ENCODE data around the gene C17orf113. TPM values are rescaled to one million over a fixed set of nuclear protein-coding genes. Genes with fewer than 3 reads are reported as not detected.

The C17orf113 gene
- total and polyA plus RNA-seq, 4 donors: 0.12 to 0.17 (median 0.14) TPM; not detected in 1

- DNase-seq (ENCODE audit: low spot score): no peak
- TF ChIP-seq TAF1 (conservative IDR thresholded peaks at IDR 0.05) (no peak), NR2F2 (IDR thresholded peaks at IDR 0.05) (no peak), CTCF (IDR thresholded peaks at IDR 0.05; ENCODE audit: low read depth, low read length, missing input control) (no peak), FOXA2 (IDR thresholded peaks at IDR 0.05) (peak; percentile 14), FOXA1 (IDR thresholded peaks at IDR 0.05) (no peak), JUND (IDR thresholded peaks at IDR 0.05) (no peak), RAD21 (IDR thresholded peaks at IDR 0.05) (no peak), SP1 (IDR thresholded peaks at IDR 0.05) (no peak), ZBTB33 (IDR thresholded peaks at IDR 0.05) (no peak), RXRA (IDR thresholded peaks at IDR 0.05) (no peak), HNF4A (conservative IDR thresholded peaks at IDR 0.05) (peak in 1 of 2 donors; percentile 8), MAX (IDR thresholded peaks at IDR 0.05) (no peak)
- Histone ChIP-seq H3K4me1 (ENCODE audit: control insufficient read depth in 4 of 4, insufficient read depth in 4 of 4, low read length in 3 of 4) (peaks cover 2 to 17% (median 10%) of the 10 kb centered on the region in 4 donors), H3K9me3 (ENCODE audit: control insufficient read depth in 4 of 4, low read length in 3 of 4) (no peaks in the 10 kb centered on the region), H3K27me3 (ENCODE audit: control insufficient read depth in 4 of 4, insufficient read depth in 4 of 4, low read length in 3 of 4) (no peaks in the 10 kb centered on the region), H3K27ac (ENCODE audit: low read depth in 1 of 2, low read length in 2 of 2) (no peak overlapping the region), H3K4me3 (ENCODE audit: low read depth in 1 of 3, low read length in 3 of 3) (no peak overlapping the region), H3K36me3 (ENCODE audit: control insufficient read depth in 4 of 4, insufficient read depth in 3 of 4, low read depth in 1 of 4, low read length in 3 of 4) (no peaks in the 10 kb centered on the region), H3K9ac (ENCODE audit: low read depth in 1 of 2, low read length in 2 of 2) (no peak overlapping the region)
- WGBS: 65% methylated on average over 20 of the region's 20 CpGs
Observed at GRCh38 chr17:42087736-42088705, 37.6 kb upstream of the C17orf113 start.

GRCh38 chr17:42087042-42087701 lies 36.8 kb upstream of the C17orf113 start:
- Histone ChIP-seq H3K9ac (ENCODE audit: low read depth in 1 of 2, low read length in 2 of 2) (no peak overlapping the region), H3K4me1 (ENCODE audit: control insufficient read depth in 4 of 4, insufficient read depth in 4 of 4, low read length in 3 of 4) (peaks cover 2 to 17% (median 10%) of the 10 kb centered on the region in 4 donors), H3K27me3 (ENCODE audit: control insufficient read depth in 4 of 4, insufficient read depth in 4 of 4, low read length in 3 of 4) (no peaks in the 10 kb centered on the region), H3K9me3 (ENCODE audit: control insufficient read depth in 4 of 4, low read length in 3 of 4) (no peaks in the 10 kb centered on the region), H3K27ac (ENCODE audit: low read depth in 1 of 2, low read length in 2 of 2) (no peak overlapping the region), H3K4me3 (ENCODE audit: low read depth in 1 of 3, low read length in 3 of 3) (no peak overlapping the region), H3K36me3 (ENCODE audit: control insufficient read depth in 4 of 4, insufficient read depth in 3 of 4, low read depth in 1 of 4, low read length in 3 of 4) (no peaks in the 10 kb centered on the region)
- 65% methylated on average over 7 of the region's 7 CpGs for WGBS
- no peak for DNase-seq (ENCODE audit: low spot score)
- no peak for TF ChIP-seq YY1 (IDR thresholded peaks at IDR 0.05)
- TF ChIP-seq JUND (IDR thresholded peaks at IDR 0.05): no peak
- TF ChIP-seq EGR1 (IDR thresholded peaks at IDR 0.05; ENCODE audit: low read depth in 2 of 2): no peak
- TF ChIP-seq GABPA (IDR thresholded peaks at IDR 0.05 in 1 of 2, conservative IDR thresholded peaks at IDR 0.05 in 1 of 2): no peak
- TF ChIP-seq ATF3 (IDR thresholded peaks at IDR 0.05): no peak
- TF ChIP-seq MAX (IDR thresholded peaks at IDR 0.05): no peak
- no peak for TF ChIP-seq RAD21 (IDR thresholded peaks at IDR 0.05)
- no peak for TF ChIP-seq TAF1 (conservative IDR thresholded peaks at IDR 0.05)
- TF ChIP-seq REST (IDR thresholded peaks at IDR 0.05): no peak
- no peak for TF ChIP-seq SP1 (IDR thresholded peaks at IDR 0.05)
- TF ChIP-seq RXRA (IDR thresholded peaks at IDR 0.05): no peak
- TF ChIP-seq NR2F2 (IDR thresholded peaks at IDR 0.05): no peak
- no peak for TF ChIP-seq ZBTB33 (IDR thresholded peaks at IDR 0.05)
- no peak for TF ChIP-seq FOXA1 (IDR thresholded peaks at IDR 0.05)
- TF ChIP-seq HNF4A (conservative IDR thresholded peaks at IDR 0.05): no peak
- TF ChIP-seq HNF4G (IDR thresholded peaks at IDR 0.05): no peak

All from liver (tissue), 9 donors.